Erythroblast (primary cell): ENCODE data around the gene GANAB.
"Not testable (repeated sequence)": the region's sequence is repeated elsewhere in the genome, so short reads cannot be mapped to it uniquely, and the experiment has no call there.

ENCODE experiments used
- GATA1 ChIP-seq: IDR thresholded peaks from 2 replicates; pipeline ENCODE4 v1.6.1; 2011; ENCODE audit warnings: low read depth, mild to moderate bottlenecking, control low read depth, low read length, moderate library complexity
- POLR2A ChIP-seq: IDR thresholded peaks from 2 replicates; pipeline ENCODE4 v1.6.1; 2011; ENCODE audit warnings: mild to moderate bottlenecking, low read length

GRCh38 chr11:62581735-62582134 lies 64.7 kb downstream of the GANAB start:
- TF ChIP-seq POLR2A, GATA1: not testable (repeated sequence)
